HCT116 (cell line): Measurements from ENCODE around the gene SLC25A21.

Experiments
- EGR1 ChIP-seq: IDR thresholded peaks from 2 replicates; pipeline ENCODE4 v1.6.1; 2012; ENCODE audit warnings: low read depth
- EZH2 ChIP-seq: fragments of 200-600 bp; sonication (generic); IDR thresholded peaks from 2 replicates; pipeline ENCODE4 v1.6.1; 2017; ENCODE audit warnings: antibody characterized with exemption, mixed run types
- POLR2A ChIP-seq: IDR thresholded peaks from 2 replicates; pipeline ENCODE4 v1.7.0; 2011; ENCODE audit warnings: borderline replicate concordance; ENCODE audit not compliant: insufficient read depth, insufficient read length; ENCODE audit errors: extremely low read depth
- POLR2AphosphoS5 ChIP-seq: IDR thresholded peaks from 2 replicates; pipeline ENCODE4 v1.6.1; 2011; ENCODE audit warnings: mild to moderate bottlenecking, low read depth, low read length, moderate library complexity
- TF ChIP-seq, protein P1 (sequence below): IDR thresholded peaks from 2 replicates; pipeline ENCODE4 v1.6.1; 2012
- TF ChIP-seq, protein P2 (sequence below): IDR thresholded peaks from 2 replicates; pipeline ENCODE4 v1.6.1; 2012
- TF ChIP-seq, protein P3 (sequence below): IDR thresholded peaks from 2 replicates; pipeline ENCODE4 v1.6.1; 2011; ENCODE audit warnings: mild to moderate bottlenecking, low read length, moderate library complexity; ENCODE audit not compliant: insufficient replicate concordance; ENCODE audit errors: extremely low read depth

DNA sequence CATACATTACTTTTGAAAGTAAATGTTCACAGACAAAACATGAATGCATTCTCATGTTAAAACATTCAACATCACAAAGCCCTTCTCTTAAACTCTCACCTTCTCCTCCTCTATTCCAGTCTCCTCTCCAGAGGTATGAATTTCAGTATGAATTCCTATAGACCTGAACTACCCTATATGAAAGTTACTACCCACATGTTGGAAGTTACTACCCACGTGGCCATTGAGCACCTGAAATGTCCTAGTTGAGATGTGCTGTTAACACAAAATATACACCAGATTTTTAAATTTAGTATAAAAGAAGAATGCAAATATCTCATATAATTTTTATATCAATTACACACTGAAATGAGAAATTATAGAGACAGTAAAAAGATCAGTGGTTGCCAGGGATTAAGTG is 450.5 kb downstream of the SLC25A21 start:
- TF ChIP-seq POLR2A, result no peak
- no peak for TF ChIP-seq EZH2
- no peak for TF ChIP-seq POLR2AphosphoS5
- TF ChIP-seq, protein P1, sequence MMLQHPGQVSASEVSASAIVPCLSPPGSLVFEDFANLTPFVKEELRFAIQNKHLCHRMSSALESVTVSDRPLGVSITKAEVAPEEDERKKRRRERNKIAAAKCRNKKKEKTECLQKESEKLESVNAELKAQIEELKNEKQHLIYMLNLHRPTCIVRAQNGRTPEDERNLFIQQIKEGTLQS, result no peak
- TF ChIP-seq EGR1, result no peak
- TF ChIP-seq, protein P2, sequence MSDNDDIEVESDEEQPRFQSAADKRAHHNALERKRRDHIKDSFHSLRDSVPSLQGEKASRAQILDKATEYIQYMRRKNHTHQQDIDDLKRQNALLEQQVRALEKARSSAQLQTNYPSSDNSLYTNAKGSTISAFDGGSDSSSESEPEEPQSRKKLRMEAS, result no peak
- TF ChIP-seq, protein P3, sequence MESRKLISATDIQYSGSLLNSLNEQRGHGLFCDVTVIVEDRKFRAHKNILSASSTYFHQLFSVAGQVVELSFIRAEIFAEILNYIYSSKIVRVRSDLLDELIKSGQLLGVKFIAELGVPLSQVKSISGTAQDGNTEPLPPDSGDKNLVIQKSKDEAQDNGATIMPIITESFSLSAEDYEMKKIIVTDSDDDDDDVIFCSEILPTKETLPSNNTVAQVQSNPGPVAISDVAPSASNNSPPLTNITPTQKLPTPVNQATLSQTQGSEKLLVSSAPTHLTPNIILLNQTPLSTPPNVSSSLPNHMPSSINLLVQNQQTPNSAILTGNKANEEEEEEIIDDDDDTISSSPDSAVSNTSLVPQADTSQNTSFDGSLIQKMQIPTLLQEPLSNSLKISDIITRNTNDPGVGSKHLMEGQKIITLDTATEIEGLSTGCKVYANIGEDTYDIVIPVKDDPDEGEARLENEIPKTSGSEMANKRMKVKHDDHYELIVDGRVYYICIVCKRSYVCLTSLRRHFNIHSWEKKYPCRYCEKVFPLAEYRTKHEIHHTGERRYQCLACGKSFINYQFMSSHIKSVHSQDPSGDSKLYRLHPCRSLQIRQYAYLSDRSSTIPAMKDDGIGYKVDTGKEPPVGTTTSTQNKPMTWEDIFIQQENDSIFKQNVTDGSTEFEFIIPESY, result no peak
